Mesenchymal stem cell (in vitro differentiated cells and primary cell): ENCODE measurements around the gene GATA6.

Experiments used
- DNase-seq: peaks from one replicate; pipeline ENCODE4 v3.0.0-alpha.2; 2013
- H2AFZ ChIP-seq: one replicate; pipeline ENCODE4 v1.6.1; 2013; ENCODE audit warnings: low read depth, mild to moderate bottlenecking, control low read depth, inconsistent platforms, low read length, moderate library complexity
- H2AK5ac ChIP-seq: 2 replicates; pipeline ENCODE4 v1.6.1; 2013; ENCODE audit warnings: low read length, moderate library complexity, mild to moderate bottlenecking, inconsistent platforms; ENCODE audit not compliant: severe bottlenecking
- H2BK120ac ChIP-seq: one replicate; pipeline ENCODE4 v1.6.1; 2013; ENCODE audit warnings: low read depth, mild to moderate bottlenecking, inconsistent platforms, low read length, moderate library complexity
- H2BK12ac ChIP-seq, 2 experiments: one replicate each; pipeline ENCODE4 v1.6.1; 2013; ENCODE audit warnings: inconsistent platforms in 2 of 2, low read length in 2 of 2, mild to moderate bottlenecking in 2 of 2, moderate library complexity in 2 of 2, control low read depth in 1 of 2
- H2BK15ac ChIP-seq: one replicate; pipeline ENCODE4 v1.6.1; 2013; ENCODE audit warnings: mild to moderate bottlenecking, low read depth, inconsistent platforms; ENCODE audit not compliant: poor library complexity, severe bottlenecking
- H2BK5ac ChIP-seq: 2 replicates; pipeline ENCODE4 v1.6.1; 2013; ENCODE audit warnings: low read depth, mild to moderate bottlenecking, low read length, control low read depth, inconsistent platforms; ENCODE audit not compliant: poor library complexity, severe bottlenecking
- H3K14ac ChIP-seq, 2 experiments: one replicate each; pipeline ENCODE4 v1.6.1; 2013; ENCODE audit warnings: inconsistent platforms in 2 of 2, low read length in 2 of 2, control low read depth in 1 of 2, mild to moderate bottlenecking in 1 of 2, moderate library complexity in 1 of 2
- H3K18ac ChIP-seq, 2 experiments: one replicate each; pipeline ENCODE4 v1.6.1; 2013; ENCODE audit warnings: inconsistent platforms in 2 of 2, low read length in 2 of 2, control low read depth in 1 of 2, low read depth in 1 of 2, mild to moderate bottlenecking in 1 of 2
- H3K23ac ChIP-seq, 2 experiments: one replicate each; pipeline ENCODE4 v1.6.1; 2013; ENCODE audit warnings: inconsistent platforms in 2 of 2, low read length in 2 of 2, mild to moderate bottlenecking in 2 of 2, moderate library complexity in 2 of 2, control low read depth in 1 of 2
- H3K27ac ChIP-seq: 2 replicates; pipeline ENCODE4 v1.5.1; 2013; ENCODE audit warnings: mild to moderate bottlenecking, moderate library complexity, low read length, control low read depth, inconsistent platforms; ENCODE audit not compliant: poor library complexity, severe bottlenecking
- H3K27me3 ChIP-seq, 2 experiments: 2 replicates each; pipeline versions ENCODE4 v1.6.1 to v1.7.0; 2013; ENCODE audit warnings: low read length in 2 of 2, mild to moderate bottlenecking in 2 of 2, moderate library complexity in 2 of 2, control low read depth in 1 of 2, inconsistent platforms in 1 of 2; ENCODE audit not compliant: control insufficient read depth in 1 of 2, insufficient read depth in 1 of 2
- H3K36me3 ChIP-seq, 2 experiments: 2 replicates each; pipeline versions ENCODE4 v1.6.1 to v1.7.0; 2013; ENCODE audit warnings: low read length in 2 of 2, control low read depth in 1 of 2, inconsistent platforms in 1 of 2, low read depth in 1 of 2, mild to moderate bottlenecking in 1 of 2; ENCODE audit not compliant: insufficient read depth in 2 of 2, control insufficient read depth in 1 of 2
- H3K4ac ChIP-seq, 2 experiments: one replicate each; pipeline ENCODE4 v1.6.1; 2013; ENCODE audit warnings: inconsistent platforms in 2 of 2, low read length in 2 of 2, mild to moderate bottlenecking in 2 of 2, moderate library complexity in 2 of 2, control low read depth in 1 of 2, low read depth in 1 of 2
- H3K4me1 ChIP-seq: 2 replicates; pipeline ENCODE4 v1.6.1; 2013; ENCODE audit warnings: low read depth, low read length, control low read depth; ENCODE audit not compliant: control insufficient read depth, insufficient read depth
- H3K4me2 ChIP-seq: 2 replicates; pipeline ENCODE4 v1.6.1; 2013; ENCODE audit warnings: low read length, mild to moderate bottlenecking, inconsistent platforms; ENCODE audit not compliant: poor library complexity, severe bottlenecking
- H3K4me3 ChIP-seq, 2 experiments: 2 replicates each; pipeline versions ENCODE4 v1.5.1 to v1.7.0; 2013; ENCODE audit warnings: low read length in 2 of 2, mild to moderate bottlenecking in 2 of 2, control low read depth in 1 of 2, low read depth in 1 of 2; ENCODE audit not compliant: insufficient read depth in 1 of 2
- H3K79me1 ChIP-seq: replicated peaks from 2 replicates; pipeline ENCODE4 v1.6.1; 2013; ENCODE audit warnings: mild to moderate bottlenecking, control low read depth, low read length, inconsistent platforms; ENCODE audit not compliant: poor library complexity, severe bottlenecking
- H3K9ac ChIP-seq: 2 replicates; pipeline ENCODE4 v1.7.0; 2013; ENCODE audit warnings: mild to moderate bottlenecking, low read length, moderate library complexity
- H3K9me3 ChIP-seq: 2 replicates; pipeline ENCODE4 v1.7.0; 2013; ENCODE audit warnings: mild to moderate bottlenecking, low read length; ENCODE audit not compliant: control insufficient read depth
- H4K8ac ChIP-seq: one replicate; pipeline ENCODE4 v1.6.1; 2013; ENCODE audit warnings: inconsistent platforms, mild to moderate bottlenecking, low read length, moderate library complexity
- H4K91ac ChIP-seq: one replicate; pipeline ENCODE4 v1.6.1; 2013; ENCODE audit warnings: mild to moderate bottlenecking, low read length, inconsistent platforms
- WGBS: methylation state at CpG from one replicate; pipeline ENCODE4 v1.1.7; 2013; ENCODE audit warnings: mixed read lengths; 5-methylcytosine and 5-hydroxymethylcytosine counted together

GATA6 gene

DNA sequence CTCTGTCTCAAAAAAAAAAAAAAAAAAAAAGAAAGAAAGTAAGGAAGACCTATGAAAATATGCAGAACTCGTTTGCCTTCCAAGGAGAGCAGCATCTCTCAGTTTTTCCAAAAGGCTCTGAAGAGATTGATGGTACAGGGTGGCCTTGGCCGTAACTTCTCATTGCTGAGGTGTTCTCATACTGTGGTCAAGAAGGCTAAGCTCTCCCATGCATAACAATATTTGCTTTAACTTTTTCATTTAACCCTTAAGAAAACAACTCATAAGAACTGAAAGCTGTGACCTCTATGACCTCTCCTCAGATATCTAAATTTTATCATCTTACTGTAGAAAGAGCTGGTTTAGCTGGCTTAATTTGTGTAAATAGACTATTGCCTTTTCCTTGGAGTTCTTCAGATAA is 37.1 kb upstream of the GATA6 start:
- Histone ChIP-seq H3K79me1 (no peaks in the 10 kb centered on the region), H4K8ac (no peak overlapping the region), H3K9me3 (no peaks in the 10 kb centered on the region), H3K4me1 (no peaks in the 10 kb centered on the region), H3K27ac (no peak overlapping the region), H3K14ac (no peak overlapping the region), H4K91ac (no peak overlapping the region), H2BK15ac (no peak overlapping the region), H2AFZ (no peak overlapping the region), H3K4me2 (no peak overlapping the region), H3K9ac (no peak overlapping the region), H3K4ac (no peak overlapping the region), H3K27me3 (no peaks in the 10 kb centered on the region), H2AK5ac (no peak overlapping the region), H2BK120ac (no peak overlapping the region), H3K4me3 (no peak overlapping the region), H3K36me3 (no peaks in the 10 kb centered on the region), H2BK12ac (no peak overlapping the region), H3K18ac (no peak overlapping the region), H2BK5ac (no peak overlapping the region), H3K23ac (no peak overlapping the region)
- 70% methylated on average over 2 of the region's 2 CpGs for WGBS
- DNase-seq, result no peak

- H2BK15ac ChIP-seq, result no peak overlapping the region
- H3K4ac ChIP-seq, result no peak overlapping the region
- no peak overlapping the region for H3K9ac ChIP-seq
- H2BK120ac ChIP-seq, result no peak overlapping the region
- 88% methylated on average over 2 of the region's 2 CpGs for WGBS
- no peak overlapping the region for H3K18ac ChIP-seq
- H2AFZ ChIP-seq, result no peak overlapping the region
- H4K91ac ChIP-seq, result no peak overlapping the region
- no peak for DNase-seq
- H3K23ac ChIP-seq, result no peak overlapping the region
- no peaks in the 10 kb centered on the region for H3K4me1 ChIP-seq
- no peaks in the 10 kb centered on the region for H3K27me3 ChIP-seq
- H2BK12ac ChIP-seq, result no peak overlapping the region
- no peak overlapping the region for H4K8ac ChIP-seq
- H3K4me3 ChIP-seq, result no peak overlapping the region
- no peaks in the 10 kb centered on the region for H3K9me3 ChIP-seq
- no peak overlapping the region for H2BK5ac ChIP-seq
- H3K27ac ChIP-seq, result no peak overlapping the region
- H3K36me3 ChIP-seq, result no peaks in the 10 kb centered on the region
- H2AK5ac ChIP-seq, result no peak overlapping the region
- H3K4me2 ChIP-seq, result no peak overlapping the region
- H3K79me1 ChIP-seq, result no peaks in the 10 kb centered on the region
- no peak overlapping the region for H3K14ac ChIP-seq
Observed at GRCh38 chr18:22132763-22133162, 36.6 kb upstream of the GATA6 start.

DNA sequence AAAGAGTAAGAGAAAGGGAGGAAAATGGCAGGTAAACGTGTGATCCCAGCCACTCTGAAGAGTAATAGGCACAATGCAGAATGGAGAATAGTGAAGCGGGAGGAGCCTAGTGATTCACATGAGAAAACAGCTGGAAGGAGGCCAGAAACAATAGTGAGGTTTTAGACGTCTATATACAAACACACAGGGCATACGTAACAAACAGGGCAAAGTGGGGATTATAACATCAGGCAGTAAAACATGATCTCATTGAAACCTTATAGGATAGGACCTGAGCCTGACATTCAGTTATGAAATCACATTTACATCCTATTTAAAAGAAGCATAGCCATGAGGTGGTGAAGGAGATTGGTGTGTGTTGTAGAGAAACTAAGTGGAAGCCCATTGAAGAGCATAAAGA is 33.0 kb upstream of the GATA6 start:
- DNase-seq, result peak; percentile 41
- Histone ChIP-seq H3K4ac (no peak overlapping the region), H3K9me3 (no peaks in the 10 kb centered on the region), H3K18ac (no peak overlapping the region), H2BK15ac (no peak overlapping the region), H3K14ac (no peak overlapping the region), H3K27ac (no peak overlapping the region), H3K36me3 (no peaks in the 10 kb centered on the region), H4K91ac (no peak overlapping the region), H3K4me2 (no peak overlapping the region), H2BK12ac (no peak overlapping the region), H3K9ac (no peak overlapping the region), H2BK120ac (no peak overlapping the region), H3K4me3 (no peak overlapping the region), H2AFZ (no peak overlapping the region), H3K79me1 (no peaks in the 10 kb centered on the region), H2AK5ac (no peak overlapping the region), H4K8ac (no peak overlapping the region), H3K4me1 (no peaks in the 10 kb centered on the region), H2BK5ac (no peak overlapping the region), H3K27me3 (no peaks in the 10 kb centered on the region), H3K23ac (no peak overlapping the region)
- 74% methylated on average over 2 of the region's 4 CpGs for WGBS

DNA sequence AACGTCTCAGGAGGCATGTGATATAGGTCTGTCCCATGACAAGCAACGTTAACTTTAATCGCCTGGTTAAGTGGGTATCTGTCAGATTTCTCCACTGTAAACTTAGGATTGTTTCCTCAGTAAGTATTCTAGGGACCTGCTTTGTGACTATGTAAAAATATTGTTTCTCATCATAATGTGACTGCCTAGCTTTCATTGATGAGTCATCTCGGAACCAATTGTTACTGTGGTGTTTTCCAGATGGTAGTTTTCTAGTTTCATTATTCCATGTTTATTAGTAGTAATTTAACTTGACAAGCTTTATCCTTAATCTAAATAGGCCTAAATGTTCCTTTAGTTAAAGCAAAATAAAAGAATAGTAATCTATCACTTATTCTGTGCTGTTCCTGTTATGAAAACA is 28.2 kb upstream of the GATA6 start:
- H3K27ac ChIP-seq, result no peak overlapping the region
- no peak overlapping the region for H2AFZ ChIP-seq
- no peak overlapping the region for H4K8ac ChIP-seq
- H3K4me1 ChIP-seq, result no peaks in the 10 kb centered on the region
- no peak overlapping the region for H4K91ac ChIP-seq
- H3K9me3 ChIP-seq, result no peaks in the 10 kb centered on the region
- H3K18ac ChIP-seq, result no peak overlapping the region
- H2BK12ac ChIP-seq, result no peak overlapping the region
- H3K4me2 ChIP-seq, result no peak overlapping the region
- no peak for DNase-seq
- H2BK5ac ChIP-seq, result no peak overlapping the region
- no peak overlapping the region for H3K14ac ChIP-seq
- no peak overlapping the region for H3K4ac ChIP-seq
- H3K9ac ChIP-seq, result no peak overlapping the region
- H3K23ac ChIP-seq, result no peak overlapping the region
- no peaks in the 10 kb centered on the region for H3K36me3 ChIP-seq
- 97% methylated on average over 3 of the region's 4 CpGs for WGBS
- H3K4me3 ChIP-seq, result no peak overlapping the region
- H2BK15ac ChIP-seq, result no peak overlapping the region
- H3K27me3 ChIP-seq, result peaks cover under 1 to 4% of the 10 kb centered on the region in 2 experiments
- H3K79me1 ChIP-seq, result no peaks in the 10 kb centered on the region
- no peak overlapping the region for H2AK5ac ChIP-seq
- no peak overlapping the region for H2BK120ac ChIP-seq
